Activated CD4-positive, alpha-beta T cell treated with anti-CD3 and anti-CD28 coated beads, Interleukin-2, amount 50 U/mL, for 16 hours (primary cell): ENCODE results near the gene UGT1A9.
"Not testable (repeated sequence)": the region's sequence is repeated elsewhere in the genome, so short reads cannot be mapped to it uniquely, and the experiment has no call there.

ENCODE experiments used
- DNase-seq: peaks from one replicate; pipeline ENCODE4 v3.0.0-alpha.2; 2020

The UGT1A9 gene

DNA sequence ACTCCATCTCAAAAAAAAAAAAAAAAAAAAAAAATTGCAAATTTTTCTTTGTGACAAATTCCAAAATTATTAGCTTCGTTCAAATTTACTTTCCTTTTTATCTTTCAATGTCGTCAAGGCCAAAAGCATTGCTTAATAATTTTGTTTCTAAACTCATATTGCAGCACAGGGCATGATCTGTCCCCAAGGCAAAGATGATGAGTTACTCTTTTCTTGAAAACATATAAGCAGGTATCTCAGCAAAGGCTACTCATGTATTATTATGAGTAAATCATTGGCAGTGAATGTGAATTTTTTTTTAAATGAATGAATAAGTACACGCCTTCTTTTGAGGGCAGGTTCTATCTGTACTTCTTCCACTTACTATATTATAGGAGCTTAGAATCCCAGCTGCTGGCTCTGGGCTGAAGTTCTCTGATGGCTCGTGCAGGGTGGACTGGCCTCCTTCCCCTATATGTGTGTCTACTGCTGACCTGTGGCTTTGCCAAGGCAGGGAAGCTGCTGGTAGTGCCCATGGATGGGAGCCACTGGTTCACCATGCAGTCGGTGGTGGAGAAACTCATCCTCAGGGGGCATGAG, 9.9 kb downstream of the UGT1A9 start, which contains the start of gene UGT1A7:
TSS of gene UGT1A7 (plus strand) at position 381 of the 579 bp plus-strand sequence. CDS start at position 418, 37 bp downstream.
- no peak for DNase-seq

DNA sequence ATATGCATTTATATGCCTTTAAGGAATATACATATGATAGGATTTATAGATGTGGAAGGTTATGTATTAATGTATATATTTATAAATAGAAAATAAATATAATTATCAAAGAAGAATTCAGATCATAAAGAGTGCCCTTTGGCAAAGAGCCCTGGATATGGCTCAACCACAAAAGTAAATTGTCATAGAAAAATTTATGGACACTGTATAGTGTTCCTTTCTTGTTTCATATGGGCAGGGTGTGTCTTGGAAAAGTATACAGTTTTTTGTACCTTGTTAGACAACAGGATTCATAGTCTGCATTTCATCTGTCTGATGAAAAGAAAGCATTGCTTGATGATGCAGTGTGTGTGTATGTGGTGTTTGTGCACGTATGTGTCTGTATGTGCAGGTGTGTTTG, 12.9 kb downstream of the UGT1A9 start:
- no peak for DNase-seq

DNA sequence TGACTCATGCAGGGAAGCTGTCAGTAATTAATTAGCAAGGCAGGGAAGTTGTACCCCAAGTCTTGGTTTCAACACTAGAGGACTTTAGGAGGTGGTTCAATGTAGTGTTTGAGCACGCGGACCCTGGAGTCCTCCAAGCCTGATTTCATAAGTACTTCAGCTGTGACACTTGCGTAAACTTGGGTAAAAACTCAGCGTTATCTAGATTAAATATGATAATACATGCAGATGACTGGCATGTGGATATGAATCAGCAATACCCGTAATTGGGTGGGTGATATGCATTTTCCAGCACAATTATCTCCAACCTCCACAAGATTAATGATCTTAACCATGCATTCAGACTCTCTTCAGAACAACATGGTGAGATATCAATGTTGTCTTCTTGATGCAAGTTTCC, 15.2 kb downstream of the UGT1A9 start:
- DNase-seq: no peak

DNA sequence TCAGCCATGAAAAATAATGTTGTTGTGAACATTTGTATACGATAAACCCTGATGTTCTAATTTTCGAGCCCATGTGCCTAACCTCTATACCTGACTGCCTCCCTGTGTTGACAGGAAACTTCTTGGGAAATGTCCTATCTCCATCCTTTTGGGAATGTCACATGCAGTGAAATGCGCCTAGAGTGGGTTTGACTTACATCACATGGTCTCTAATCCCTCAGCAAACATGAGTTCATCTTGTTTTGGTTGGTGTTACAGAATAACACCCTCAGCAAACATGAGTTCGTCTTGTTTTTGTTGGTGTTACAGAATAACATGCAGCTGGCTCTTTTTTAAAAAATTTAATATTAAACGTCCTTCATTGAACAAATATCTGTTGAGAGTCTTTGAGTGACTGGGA, 16.6 kb downstream of the UGT1A9 start:
- no peak for DNase-seq

DNA sequence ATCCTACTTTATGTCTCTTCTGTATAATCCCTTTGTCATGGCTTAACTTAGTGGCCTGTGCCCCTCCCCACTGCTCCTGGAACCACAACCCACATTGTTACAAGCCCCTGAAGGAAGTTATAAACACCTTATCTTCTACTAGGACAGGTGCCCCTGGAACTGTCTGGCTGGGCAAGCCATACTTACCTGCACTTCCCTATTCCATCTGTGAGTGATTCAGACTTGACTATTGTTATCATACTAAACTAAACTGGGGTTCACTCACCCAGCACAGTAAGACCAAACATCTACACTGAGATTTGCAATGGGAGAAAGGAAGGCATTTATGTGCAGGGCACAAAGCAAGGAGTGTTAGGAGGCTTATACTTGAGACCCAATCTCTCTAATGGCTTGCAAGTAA, 17.3 kb downstream of the UGT1A9 start:
- no peak for DNase-seq

DNA sequence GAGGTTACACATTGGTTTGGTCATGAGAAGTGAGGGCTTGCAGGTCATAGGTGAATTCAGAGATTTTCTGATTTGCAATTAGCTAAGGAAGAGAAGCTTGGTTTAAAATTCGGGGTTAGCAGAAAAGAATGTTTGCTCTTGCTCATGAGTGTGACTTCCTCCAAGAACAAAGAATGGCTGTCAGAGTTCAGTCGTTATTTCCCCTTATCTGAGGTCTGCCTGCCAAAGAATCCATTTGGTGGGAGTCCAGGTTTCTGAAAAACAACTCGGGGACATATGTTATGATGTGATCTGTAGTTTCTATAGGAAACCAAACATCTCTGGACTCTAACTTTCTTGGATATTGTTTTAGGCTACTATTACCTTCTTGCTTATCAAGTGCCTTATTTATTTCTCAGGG, 17.8 kb downstream of the UGT1A9 start:
- DNase-seq: no peak

DNA sequence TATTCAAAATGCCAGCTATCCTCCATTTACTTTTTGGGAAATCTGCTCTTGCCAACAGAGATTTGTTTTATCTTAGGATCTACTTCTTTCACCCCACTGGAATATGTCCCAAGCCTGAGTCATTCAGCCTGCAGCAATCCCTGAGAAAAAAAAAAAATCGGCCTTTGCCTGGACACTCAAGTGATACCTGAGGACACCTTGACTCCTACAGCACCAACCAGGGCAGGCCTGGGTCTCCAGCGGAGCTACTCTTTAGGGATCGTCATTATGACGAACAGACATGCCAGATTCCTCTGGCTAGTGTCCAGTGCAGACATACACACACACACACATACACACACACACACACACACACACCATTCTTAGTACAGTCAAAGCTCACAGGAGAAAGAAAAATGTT, 18.7 kb downstream of the UGT1A9 start:
- no peak for DNase-seq

DNA sequence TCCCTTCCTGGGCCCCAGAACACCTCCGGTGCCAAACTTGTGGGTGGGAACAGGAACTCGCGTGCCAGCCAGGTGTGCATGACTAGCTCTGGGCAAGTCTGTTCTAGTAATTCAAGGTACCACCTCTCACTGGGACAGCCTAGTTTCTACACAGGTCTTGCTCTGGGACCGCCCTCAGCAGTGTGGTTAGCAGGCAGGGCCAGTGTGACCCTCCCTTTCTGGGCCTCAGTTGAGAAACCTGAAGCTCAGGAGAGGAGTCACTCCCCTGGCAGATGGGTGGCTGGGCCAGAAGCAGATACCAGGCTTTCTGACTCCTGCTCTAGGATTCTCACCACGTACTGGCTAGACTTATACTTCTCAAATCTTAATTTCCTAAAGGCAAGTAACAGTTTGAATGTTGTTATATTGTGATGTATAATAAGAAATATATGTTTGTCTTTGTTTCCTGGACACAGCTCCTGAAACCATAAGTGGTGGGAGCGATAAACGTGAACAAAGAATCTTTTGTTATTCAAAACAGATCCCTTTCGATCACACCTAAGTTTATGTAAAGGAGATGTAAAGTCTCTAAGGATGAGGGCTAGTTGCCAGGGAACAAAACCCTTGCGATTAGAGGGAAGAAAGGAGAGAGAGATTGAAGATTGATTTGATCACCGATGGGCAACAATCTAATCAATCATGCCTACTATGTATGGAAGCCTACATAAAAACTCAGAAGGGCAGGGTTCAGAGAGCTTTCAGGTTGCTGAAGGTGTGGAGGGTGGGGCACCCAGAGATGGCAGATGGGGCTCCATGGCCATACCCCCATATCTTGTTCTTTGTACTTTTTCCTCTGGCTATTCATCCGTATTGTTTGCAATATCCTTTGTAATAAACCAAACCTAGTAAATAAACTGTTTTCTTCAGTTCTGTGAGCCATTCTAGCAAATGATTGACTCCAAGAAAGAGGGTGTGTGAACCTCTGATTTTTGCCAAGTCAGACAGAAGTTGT, 20.0 kb downstream of the UGT1A9 start:
- no peak for DNase-seq

DNA sequence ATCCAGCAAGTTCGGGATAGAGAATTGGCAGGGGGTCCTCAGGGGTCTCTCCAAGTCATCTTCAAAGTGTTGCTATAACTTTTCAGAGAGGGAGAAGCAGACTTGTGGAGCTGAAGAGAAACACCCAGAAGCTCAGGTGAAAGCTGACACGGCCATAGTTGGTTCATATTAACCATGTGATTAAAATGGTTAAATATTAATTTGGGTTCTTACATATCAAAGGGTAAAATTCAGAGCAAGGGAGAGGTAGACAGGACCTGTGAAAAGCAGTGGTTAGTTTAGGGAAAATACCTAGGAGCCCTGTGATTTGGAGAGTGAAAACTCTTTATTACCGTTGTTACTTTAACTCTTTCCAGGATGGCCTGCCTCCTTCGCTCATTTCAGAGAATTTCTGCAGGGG, 20.9 kb downstream of the UGT1A9 start, which contains the start of gene UGT1A6:
TSS of gene UGT1A6 (plus strand) at position 243 of the 400 bp plus-strand sequence. CDS start at position 358, 115 bp downstream.
- no peak for DNase-seq

DNA sequence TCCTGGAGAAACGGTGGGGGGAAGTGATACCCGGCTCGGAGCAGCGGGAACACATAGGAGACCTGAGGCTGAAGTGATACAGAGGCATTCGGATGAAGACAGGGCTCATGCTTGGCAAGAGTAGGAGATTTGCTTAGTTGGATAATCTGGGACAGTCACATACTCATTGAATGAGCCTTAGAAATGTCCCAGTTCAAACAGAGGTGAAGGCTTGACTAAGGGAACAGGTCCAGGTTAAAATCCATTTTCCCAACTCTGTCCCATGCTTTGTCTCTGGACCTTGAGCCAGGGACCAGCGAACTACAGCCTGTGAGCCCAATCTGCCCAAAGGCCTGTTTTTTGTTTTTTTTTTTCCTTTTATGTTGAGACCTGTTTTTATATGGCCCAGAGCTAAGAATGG, 22.3 kb downstream of the UGT1A9 start:
- DNase-seq: no peak

DNA sequence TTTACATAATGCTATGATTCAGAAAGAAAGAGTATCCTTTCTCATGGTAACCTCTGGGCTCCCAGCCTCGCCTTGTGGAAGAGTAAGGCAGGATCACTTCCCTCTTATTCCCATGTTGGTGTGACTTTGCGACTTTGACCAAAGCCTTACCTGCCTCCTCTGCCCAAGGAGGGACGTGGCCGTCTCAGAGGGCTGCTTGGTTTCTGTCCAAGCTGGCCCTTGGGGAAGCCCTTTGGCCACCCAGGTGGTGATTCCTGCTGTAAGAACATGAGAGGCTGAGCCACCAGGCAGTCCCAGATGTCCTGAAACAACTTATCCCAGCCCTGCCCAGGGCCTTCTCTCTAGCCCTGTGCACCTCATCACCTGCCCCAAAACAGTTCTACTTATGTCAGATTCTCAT, 27.0 kb downstream of the UGT1A9 start:
- no peak for DNase-seq

DNA sequence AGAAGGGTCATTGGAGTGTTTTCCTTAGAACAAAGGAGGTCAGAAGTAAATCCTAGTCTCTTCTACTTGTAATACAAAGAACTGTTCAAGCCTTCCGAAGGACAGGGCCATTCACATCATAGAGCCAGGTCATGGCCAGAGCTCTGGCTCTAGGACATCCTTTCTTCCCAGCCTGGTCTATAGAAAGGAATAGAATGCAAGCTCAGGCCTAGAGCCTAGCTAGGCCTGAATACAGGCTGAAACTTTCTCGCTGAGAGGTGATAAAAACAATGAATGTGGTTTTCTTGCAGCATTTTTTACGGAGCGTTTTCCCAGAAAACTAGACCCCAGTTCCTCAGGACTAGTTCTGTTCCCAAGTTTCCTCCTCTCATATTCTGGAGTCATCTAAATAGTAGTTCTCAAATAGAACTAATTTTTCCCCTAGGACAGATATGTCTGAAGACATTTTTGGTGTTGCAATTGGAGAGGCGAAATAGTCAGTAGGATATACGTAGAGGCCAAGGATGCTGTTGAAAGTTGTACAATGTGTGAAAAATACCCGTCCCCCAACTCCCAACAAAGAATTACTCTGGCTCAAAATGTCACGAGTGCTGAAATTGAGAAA, 27.8 kb downstream of the UGT1A9 start:
- DNase-seq: no peak

DNA sequence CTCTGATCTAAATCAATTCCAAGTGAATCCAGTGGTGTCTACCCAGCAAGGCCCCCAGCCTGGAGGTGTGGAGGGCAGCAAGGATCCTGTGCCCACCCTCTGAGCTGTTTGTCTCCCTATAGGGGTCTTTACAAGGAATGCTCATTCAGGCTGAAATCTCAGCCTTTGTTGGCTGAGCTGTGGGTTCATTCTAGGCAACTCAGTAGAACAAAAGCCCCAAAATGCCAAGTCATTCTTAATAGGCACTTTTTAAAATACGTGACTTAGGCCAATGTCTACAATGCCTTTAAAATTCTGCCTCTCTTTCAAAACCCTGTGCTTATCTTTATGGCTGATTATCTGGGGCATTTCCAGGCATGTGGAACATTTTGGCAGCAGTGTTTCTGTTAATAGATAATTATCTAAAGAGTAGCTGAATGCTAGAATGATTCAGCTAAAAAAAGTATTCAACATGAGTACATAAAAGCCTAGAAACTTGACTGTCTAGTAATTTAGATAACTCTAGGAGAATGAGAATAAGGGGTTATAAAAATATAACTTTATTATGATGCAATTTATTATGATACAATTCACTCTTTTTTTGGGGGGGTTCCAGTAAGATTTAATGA, 28.4 kb downstream of the UGT1A9 start:
- DNase-seq: no peak

DNA sequence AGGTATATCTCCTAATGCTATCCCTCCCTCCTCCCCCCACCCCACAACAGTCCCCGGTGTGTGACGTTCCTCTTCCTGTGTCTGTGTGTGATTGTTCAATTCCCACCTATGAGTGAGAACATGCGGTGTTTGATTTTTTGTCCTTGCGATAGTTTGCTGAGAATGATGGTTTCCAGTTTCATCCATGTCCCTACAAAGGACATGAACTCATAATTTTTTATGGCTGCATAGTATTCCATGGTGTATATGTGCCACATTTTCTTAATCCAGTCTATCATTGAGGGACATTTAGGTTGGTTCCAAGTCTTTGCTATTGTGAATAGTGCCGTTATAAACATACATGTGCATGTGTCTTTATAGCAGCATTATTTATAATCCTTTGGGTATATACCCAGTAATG, 29.1 kb downstream of the UGT1A9 start:
- not testable (repeated sequence) for DNase-seq

DNA sequence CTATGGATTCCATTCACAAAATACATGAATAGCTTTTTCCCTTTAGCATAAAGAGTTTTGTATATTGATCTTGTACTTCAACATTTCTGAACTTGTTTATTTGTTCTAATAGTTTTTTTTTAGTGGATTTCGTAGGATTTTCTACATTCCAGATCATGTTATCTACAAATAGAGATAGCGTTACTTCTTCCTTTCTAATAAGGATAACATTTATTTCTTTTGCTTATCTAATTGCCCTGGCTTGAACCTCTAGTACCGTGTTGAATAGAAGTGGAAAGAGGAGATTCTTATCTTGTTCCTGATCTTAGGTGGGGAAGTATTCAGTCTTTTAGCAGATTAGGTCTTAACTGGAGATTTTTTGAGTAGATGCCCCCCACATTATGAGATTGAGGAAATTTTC, 30.5 kb downstream of the UGT1A9 start:
- no peak for DNase-seq

DNA sequence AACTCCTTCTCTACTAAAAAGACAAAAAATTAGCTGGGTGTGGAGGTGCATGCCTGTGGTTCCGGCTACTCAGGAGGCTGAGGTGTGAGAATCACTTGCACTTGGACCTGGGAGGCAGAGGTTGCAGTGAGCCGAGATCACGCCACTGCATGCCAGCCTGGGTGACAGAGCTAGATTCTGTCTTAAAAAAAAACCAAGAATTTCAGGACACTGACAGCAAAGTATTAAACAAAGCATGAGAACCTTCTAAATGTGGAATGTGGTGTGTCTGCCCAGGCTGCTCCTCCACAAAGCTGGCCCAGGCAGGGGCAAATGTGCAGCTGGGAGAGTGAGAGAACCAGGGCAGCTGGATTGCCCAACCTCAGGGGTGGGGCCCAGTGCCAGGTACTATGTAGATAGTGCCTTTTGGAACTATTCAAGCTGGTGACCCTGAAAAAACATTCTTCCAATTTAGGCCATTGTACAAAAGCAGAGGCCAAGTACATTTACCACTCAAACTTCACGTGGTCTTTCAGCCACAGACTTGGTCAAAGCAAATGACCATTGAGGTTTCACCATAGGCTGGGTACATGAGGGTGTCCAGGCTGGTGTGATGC, 34.3 kb downstream of the UGT1A9 start:
- DNase-seq: no peak

DNA sequence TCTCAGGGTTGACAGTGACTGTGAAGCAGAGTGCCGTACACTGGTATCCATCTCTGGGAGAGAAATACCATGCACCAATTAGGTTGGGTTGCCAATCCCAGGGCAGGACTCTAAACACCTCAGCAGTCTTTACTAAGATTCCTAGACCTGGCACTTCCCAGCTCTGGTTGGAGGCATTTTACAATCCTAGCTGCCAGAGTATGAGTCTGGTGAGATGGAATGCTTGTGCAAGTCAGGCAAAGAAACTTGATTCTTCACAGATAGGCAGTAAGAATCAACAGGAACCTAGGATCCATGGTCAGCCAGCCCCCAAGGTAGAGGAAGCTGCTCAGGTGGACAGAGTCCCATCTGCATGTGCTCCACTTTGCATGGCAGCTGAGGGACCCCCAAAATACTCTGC, 35.0 kb downstream of the UGT1A9 start:
- no peak for DNase-seq

DNA sequence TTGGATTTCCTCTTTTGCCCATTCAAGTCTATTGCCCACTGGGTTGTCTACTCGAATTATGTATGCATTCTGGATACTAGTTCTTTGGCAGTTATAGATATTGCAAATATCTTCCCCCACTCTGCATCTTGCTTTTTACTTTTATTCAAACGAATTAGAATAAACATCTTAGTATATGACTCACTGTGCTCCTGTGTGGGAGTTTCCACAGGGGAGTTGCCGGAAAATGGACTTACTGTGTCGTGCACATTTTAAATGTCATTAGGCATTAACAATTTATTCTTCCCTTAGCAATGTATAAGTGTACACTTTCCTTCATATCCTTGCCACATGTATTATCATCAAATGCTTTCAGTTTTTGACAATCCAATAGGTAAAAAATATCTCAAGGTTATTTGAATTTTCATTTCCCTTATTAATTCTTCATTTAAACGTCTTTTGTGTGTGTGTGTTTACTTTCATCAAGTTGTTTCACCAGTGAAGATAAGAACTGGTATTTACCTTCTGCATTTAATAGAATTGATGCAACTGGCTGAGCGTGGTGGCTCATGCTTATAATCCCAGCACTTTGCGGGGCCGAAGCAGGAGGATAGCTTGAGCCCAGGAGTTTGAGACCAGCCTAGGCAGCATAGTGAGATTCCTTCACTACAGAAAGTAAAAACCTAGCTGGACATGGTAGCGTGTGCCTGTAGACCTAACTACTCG, 36.4 kb downstream of the UGT1A9 start:
- DNase-seq: no peak

DNA sequence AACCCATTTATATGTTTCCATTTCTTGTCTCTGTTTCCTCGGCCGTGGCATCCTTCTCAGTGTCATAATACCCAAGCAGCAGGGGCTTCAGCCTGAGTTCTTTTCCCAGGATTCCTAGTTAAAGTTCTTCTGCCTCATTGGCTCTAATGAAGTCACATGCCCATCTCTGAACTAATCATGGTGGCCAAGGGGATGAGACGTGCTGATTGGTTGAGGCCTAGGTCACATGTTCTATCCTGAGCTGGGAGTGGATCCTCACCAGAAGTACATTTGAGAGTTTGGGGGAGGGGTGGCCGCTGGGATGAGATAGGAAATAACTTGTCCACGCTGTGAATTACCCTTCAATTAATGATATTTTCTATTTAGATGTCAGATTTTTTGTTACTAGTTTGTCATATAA, 37.2 kb downstream of the UGT1A9 start:
- no peak for DNase-seq

DNA sequence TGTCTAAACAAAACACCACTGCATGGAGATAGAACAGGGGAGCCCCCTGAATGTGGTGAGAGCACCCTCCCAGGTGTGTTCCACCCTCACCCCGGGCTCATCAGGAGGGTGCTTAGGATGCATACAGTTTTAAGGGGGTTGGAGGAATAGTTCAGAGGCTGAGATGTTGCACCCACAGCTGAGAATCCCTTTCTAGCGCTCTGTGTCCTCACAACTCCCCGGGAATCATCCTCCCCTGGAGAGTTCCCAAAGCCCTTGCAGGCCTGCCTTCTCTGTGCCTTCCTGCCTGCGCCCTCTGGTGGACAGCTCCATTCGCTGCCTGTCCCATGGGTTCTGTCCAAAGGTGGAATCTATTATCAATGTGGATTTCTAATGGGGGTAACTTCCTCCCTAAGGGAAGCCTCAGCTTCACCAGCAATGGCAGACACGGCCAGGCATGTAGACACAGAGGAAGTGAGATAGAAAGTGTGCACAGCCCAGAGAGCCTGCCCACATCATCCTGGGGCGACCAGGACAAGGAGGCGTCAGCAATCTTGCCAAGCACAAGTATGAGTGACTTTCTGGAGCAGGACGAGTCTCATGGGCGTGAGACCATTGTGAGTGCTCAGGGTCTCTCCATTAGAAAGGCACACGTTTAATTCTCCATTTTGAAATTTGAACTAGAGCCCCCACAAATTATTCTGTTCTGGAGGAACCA, 39.8 kb downstream of the UGT1A9 start:
- peak; percentile 61 for DNase-seq

DNA sequence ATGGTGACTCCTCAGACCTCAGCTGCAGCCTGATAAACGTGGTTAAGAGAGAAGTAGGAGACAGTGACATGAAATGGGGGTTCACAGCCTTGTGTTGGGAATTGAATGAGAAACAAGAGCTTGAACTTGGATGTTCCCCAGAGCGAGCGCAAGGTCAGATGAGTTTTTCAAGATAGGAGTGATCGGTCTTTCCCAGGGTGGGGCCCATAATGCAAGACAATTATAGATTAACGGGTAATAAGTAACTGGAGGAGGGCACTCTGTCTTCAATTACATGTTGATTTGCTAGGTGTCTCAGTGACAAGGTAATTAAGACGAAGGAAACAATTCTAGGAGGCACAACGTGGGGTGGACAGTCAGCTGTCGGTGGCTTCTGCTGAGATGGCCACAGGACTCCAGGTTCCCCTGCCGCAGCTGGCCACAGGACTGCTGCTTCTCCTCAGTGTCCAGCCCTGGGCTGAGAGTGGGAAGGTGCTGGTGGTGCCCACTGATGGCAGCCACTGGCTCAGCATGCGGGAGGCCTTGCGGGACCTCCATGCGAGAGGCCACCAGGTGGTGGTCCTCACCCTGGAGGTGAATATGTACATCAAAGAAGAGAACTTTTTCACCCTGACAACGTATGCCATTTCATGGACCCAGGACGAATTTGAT, 41.0 kb downstream of the UGT1A9 start, which contains the start of gene UGT1A5:
TSS of gene UGT1A5 (plus strand) at position 297 of the 651 bp plus-strand sequence. CDS start at position 382, 85 bp downstream.
- DNase-seq: no peak
